VCaP (cell line): ENCODE results near the gene PIGP.

ENCODE experiments used
- H3K27ac ChIP-seq: fragments of 450-650 bp; 2 replicates; pipeline ENCODE4 v1.5.1; 2017
- TF ChIP-seq, protein P1 (sequence below): fragments of 450-650 bp; conservative IDR thresholded peaks from 2 replicates; pipeline ENCODE4 v1.5.1; 2017; ENCODE audit warnings: mild to moderate bottlenecking, moderate library complexity

The PIGP gene

DNA sequence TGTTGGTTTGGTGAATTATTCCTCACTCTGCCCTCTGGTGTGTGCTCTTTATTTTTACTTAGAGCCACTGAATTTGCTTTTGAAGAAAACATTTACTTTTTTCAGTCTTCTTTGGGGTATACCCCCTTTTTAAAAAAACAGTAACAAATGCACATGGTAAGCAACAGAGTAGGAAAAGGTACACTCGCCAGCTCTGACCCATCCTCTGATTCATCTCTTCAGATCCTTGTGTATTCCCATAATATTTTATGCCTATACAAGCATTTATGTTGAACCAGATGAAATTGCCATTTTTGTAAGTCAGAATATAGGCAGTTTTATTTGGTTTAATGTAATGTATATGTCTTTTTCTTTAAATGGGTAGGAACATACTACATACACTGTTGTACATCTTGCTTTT, 28.5 kb upstream of the PIGP start:
- H3K27ac ChIP-seq: no peak overlapping the region
- TF ChIP-seq, protein P1, sequence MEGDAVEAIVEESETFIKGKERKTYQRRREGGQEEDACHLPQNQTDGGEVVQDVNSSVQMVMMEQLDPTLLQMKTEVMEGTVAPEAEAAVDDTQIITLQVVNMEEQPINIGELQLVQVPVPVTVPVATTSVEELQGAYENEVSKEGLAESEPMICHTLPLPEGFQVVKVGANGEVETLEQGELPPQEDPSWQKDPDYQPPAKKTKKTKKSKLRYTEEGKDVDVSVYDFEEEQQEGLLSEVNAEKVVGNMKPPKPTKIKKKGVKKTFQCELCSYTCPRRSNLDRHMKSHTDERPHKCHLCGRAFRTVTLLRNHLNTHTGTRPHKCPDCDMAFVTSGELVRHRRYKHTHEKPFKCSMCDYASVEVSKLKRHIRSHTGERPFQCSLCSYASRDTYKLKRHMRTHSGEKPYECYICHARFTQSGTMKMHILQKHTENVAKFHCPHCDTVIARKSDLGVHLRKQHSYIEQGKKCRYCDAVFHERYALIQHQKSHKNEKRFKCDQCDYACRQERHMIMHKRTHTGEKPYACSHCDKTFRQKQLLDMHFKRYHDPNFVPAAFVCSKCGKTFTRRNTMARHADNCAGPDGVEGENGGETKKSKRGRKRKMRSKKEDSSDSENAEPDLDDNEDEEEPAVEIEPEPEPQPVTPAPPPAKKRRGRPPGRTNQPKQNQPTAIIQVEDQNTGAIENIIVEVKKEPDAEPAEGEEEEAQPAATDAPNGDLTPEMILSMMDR: no peak

DNA sequence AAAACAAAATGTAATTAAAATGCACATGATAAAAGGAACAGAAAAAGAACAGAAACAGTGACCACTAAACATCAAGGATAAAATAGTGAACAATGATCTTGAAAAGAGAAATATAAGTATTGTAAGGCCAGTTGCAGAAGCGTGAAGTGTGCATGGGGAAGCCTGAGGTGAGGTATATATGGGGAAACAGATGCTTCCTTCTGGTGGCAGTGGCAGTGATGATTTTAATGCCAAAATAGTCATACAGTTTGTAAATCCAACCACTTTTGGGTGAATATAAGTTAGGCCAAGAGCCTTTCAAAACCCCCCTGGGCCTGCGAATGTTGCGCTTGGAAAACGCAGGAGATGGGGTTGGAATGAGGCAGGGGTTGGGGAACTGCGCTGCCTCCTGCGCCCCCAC, 27.4 kb upstream of the PIGP start:
- TF ChIP-seq, protein P1: no peak
- no peak overlapping the region for H3K27ac ChIP-seq

GRCh38 chr21:37098751-37099150, 25.9 kb upstream of the PIGP start:
- H3K27ac ChIP-seq: no peak overlapping the region
- TF ChIP-seq, protein P1: no peak

DNA sequence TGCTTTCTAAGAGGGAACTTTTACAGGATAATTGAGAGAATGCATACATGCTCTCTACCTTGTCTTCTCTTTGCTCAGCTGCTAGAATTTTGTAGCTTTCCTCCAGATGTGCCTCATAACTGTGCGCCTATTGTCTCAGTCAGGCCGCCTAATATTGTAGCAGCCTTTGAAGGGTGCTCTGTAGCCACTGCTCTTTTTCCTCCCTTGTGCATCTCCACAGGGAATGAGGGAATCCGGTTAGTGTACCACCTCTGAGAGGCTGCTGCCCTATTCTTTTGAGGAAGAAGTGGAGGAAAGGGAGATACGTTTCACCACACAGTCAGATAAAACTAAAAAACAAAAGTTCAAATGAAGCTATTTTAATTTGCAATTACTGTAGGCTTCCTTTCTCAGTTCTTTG, 22.9 kb upstream of the PIGP start:
- TF ChIP-seq, protein P1: no peak
- no peak overlapping the region for H3K27ac ChIP-seq

DNA sequence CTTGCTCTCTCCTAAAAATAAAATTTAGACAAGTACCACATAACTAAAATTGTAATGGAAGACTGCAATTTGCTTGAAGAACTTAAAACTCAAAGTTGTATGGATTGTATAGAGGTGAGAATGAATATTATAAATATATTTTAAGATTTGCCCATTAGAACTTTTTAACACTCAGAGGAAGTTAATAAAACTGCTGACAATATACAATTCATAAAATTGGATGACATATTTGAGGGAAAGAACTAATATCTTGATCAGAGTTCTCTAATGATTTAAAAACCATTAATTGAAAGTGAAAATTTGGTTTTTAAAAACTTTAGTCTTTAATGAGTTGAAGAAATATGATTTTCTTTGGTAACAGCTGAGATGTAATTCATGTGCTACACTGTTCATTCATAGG, 21.1 kb upstream of the PIGP start:
- TF ChIP-seq, protein P1: no peak
- H3K27ac ChIP-seq: no peak overlapping the region

- no peak overlapping the region for H3K27ac ChIP-seq
Measured at GRCh38 chr21:37088186-37088735, 15.4 kb upstream of the PIGP start.

GRCh38 chr21:37087188-37087587, 14.3 kb upstream of the PIGP start:
- peak overlapping the region; percentile 39 for H3K27ac ChIP-seq
- TF ChIP-seq, protein P1: peak; percentile 92

More at GRCh38 chr21:37088186-37088735, 15.4 kb upstream of the PIGP start:
- TF ChIP-seq, protein P1: no peak
